Erythroblast (primary cell): ENCODE data around the gene NSD2.

ENCODE experiments used
- DNase-seq, 2 experiments: peaks; one replicate each; lab custom pipeline; 2025; lab: John Stamatoyannopoulos, UW
- GATA1 ChIP-seq: IDR thresholded peaks from 2 replicates; pipeline ENCODE4 v1.6.1; 2011; ENCODE audit warnings: low read depth, mild to moderate bottlenecking, control low read depth, low read length, moderate library complexity
- POLR2A ChIP-seq: IDR thresholded peaks from 2 replicates; pipeline ENCODE4 v1.6.1; 2011; ENCODE audit warnings: mild to moderate bottlenecking, low read length

Gene NSD2

DNA sequence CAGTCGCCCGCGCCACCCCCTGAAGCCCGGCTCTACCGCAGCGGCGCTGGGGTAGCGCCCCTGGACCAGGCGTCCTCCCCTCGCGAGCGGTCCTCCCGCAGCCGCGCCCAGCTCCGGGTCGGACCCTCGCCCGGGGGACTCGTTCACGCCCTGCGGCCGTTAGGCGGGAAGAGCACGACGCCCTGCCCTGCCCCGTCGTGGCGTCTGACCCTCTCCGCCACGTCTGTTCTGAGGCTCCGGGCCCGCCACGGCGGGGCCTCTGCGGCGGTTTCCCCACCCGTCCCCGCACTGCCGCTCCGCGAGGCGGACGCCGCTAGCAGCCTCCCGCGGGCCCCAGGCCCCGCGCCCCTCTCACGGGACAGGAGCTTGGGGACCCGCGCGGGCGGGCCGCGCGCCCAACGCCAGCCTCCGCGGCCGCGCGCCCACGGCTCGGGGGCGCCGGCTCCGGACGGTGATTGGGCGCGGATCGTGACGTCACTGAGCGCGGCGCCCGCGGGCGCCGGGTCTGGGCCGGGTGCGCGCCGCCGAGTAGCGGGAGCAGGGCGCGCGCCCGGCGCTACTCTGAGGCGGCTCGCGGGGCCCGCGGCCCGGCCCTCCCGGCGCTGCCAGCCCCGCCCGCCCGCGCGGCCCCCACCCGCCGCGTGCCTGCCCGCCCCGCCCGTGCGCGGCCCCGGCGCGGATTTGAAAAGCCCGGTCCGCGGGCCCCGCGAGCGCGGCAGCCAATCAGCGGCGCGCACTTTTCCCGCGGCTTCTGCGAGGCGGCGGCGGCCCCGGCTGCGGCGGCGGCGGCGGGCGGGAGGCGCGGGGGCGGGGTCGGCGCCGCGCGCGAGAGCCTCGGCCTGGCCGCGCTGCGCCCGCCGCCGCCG lies at the start of gene NSD2:
TSS of gene NSD2 (plus strand) at position 816 of the 866 bp plus-strand sequence. CDS start 29,262 bp downstream, outside the sequence.
- peak; percentile 94 to 98 for DNase-seq
- TF ChIP-seq GATA1 (no peak), POLR2A (peak; percentile 97)

DNA sequence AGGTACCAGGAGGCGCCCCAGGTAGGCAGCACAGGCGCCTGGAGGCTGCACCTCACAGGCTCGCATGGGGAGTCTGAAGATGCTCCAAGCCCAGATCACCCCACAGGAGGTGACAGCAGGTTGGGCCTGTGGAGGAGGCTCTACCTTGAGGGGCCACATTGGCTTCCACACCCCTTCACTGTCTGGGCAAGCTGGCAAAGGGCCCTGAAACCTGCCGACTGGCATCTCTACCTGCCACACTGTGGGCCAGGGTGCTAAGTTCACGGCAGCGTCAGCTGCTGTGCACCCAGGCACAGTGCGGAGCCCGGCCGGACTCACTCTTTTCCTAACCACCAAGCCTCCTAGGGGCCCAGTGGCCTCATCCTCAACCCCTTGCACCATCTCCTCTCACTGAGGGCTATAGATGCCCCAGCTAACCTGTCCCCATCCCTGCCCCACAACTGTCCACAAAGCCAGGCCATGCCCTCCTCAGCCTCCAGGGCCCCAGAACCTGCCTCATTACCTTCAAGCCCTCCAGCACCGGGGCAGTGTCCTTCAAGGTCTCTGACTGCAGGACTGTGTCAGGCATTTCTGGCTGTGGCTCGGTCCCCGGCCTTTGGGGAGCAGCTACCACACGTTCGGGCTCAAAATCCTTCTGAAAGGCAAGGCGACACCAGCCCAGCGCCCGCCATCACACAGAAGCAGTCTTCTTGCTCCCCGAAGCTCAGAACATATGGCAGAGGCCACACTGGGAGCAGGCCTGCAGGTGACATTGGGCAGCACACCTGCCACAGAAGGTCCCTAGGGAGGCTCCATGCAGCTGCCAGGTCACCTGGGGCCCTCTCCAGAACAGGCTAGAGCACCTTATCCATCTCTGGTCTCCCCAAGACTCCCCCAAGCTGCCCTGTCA lies 49.3 kb upstream of the NSD2 start:
- TF ChIP-seq POLR2A (no peak), GATA1 (no peak)
- DNase-seq, result no peak

DNA sequence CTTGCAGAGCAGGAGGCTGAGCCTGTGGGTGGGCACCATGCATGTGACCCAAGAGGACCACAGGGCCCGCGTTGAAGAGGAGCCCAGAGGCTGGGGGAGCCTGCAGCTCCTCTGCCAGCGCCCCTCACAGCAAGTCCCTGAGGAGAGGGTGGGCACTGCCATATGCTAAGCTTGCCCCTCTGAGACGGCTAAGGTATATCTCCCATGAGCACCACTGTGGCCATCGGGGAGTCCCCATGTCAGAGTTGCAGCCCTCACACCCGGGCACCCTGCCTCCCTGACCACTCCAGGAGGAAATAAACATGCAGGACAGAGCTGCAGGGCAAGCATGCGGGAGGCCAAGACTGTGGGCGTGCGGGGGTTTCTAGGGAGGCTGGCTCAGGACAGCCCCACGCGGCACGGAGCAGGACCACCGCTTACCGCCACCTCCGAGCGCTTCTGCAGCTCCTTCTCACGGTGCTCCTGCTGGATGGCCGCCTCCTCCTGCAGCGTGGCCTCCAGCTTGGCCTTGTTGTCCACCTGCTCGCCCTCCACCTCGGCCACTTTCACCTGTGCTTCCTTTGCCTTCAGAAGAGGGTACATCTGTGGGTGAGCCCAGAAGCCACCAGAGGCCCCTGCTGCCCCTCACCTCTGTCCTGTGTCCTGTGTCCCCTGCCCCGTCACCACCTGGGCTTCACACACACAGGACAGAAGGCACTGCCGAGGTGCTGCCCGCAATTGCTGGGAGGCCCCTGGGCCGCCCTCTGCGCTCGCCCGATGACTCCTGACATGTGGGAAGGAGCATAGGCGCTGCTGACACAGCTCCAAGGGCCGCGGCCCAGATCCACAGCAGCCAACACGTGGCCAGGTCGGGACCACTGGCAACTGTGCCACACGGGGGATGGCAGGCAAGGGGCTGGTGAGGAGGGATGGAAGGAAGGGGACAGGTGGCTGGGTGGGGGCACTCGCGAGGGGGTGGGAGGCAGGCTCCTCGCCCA lies 48.3 kb upstream of the NSD2 start:
- TF ChIP-seq GATA1 (no peak), POLR2A (no peak)
- no peak for DNase-seq

GRCh38 chr4:1823545-1823932 lies 47.7 kb upstream of the NSD2 start:
- TF ChIP-seq POLR2A (no peak), GATA1 (no peak)
- no peak for DNase-seq

DNA sequence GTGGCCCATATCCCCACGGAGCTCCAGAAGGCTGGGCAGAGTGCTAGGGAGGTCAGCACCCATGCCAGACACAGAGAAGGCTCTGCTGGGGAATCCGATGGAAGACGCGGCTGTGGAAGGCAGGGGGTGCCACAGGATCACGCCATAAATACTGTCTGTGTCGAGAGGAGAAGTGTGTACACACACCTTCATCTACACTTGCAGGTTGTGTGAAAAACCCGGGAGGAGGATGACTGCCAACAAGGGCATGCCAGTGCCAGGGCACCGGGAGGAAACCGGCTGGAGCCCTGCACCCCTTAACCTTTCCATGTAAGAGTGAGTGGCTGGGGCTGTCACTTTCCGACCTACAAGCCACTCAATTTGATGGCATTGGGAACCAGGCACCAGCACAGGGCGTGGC lies 46.4 kb upstream of the NSD2 start:
- peak in 1 of 2 experiments; percentile 13 for DNase-seq
- TF ChIP-seq POLR2A, result no peak
- no peak for TF ChIP-seq GATA1

DNA sequence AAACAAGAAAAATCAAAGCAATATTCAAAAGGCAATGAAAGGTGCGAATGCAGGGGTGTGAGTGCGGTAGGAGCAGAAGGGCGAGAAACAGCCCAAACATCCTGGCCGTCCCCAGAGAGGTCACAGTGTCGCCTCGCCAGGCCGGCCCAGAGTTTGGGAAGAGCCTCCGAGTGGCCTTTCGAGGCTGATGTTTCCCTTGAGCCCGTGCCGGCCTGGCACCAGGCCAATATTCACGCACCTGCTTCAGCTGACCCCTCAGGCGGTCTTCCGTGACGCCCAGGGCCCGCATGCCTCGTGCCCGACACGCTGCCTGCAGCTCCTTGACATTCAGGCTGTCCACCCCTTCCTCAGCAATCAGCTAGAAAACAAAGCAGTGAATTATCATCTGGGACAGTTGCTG lies 45.9 kb upstream of the NSD2 start:
- no peak for DNase-seq
- TF ChIP-seq POLR2A, result no peak
- no peak for TF ChIP-seq GATA1

- no peak for TF ChIP-seq GATA1
- no peak for TF ChIP-seq POLR2A
Observed at GRCh38 chr4:1826531-1827350, 44.5 kb upstream of the NSD2 start.

GRCh38 chr4:1830234-1830633 lies 41.0 kb upstream of the NSD2 start:
- no peak for TF ChIP-seq GATA1
- no peak for TF ChIP-seq POLR2A

More at GRCh38 chr4:1826531-1827350, 44.5 kb upstream of the NSD2 start:
- DNase-seq, result no peak

GRCh38 chr4:1830642-1831228 lies 40.5 kb upstream of the NSD2 start:
- TF ChIP-seq GATA1, result no peak
- no peak for TF ChIP-seq POLR2A
- no peak for DNase-seq

More at GRCh38 chr4:1830234-1830633, 41.0 kb upstream of the NSD2 start:
- DNase-seq, result no peak

GRCh38 chr4:1831331-1831730 lies 39.9 kb upstream of the NSD2 start:
- DNase-seq, result no peak
- no peak for TF ChIP-seq GATA1
- TF ChIP-seq POLR2A, result no peak

- DNase-seq, result no peak
- TF ChIP-seq POLR2A (no peak), GATA1 (no peak)
Observed at GRCh38 chr4:1832690-1833089, 38.5 kb upstream of the NSD2 start.
